ENCODE measurements around the gene UBL7.

DNA sequence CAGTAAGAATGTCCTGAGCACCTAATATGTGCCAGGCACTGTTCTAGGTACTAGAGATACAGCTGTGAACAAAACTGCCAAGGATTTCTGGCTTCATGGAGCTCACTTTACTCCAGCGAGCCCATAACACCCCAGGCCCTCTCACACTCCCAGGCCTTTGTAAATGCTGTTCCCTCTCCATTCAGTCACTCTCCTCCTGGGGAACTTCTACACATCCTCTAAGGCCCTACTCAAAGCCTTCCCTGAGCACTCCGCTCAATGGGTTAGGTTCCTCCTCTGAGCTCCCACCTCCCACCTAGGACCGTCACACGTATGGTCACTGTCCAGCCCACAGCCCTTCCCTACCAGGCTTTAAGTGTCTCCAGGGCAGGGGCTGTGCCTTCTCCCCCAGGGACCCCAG, 54.4 kb downstream of the UBL7 start:
- TF ChIP-seq CTCF (IDR thresholded peaks at IDR 0.05) (no peak), EP300 (IDR thresholded peaks at IDR 0.05; ENCODE audit: low read depth) (no peak), POLR2A (IDR thresholded peaks at IDR 0.05) (no peak), POLR2AphosphoS5 (IDR thresholded peaks at IDR 0.05) (no peak)
